Stimulated activated CD8-positive, alpha-beta memory T cell treated with anti-CD3 and anti-CD28 coated beads, Interleukin-12 subunit alpha, Interleukin-12 subunit beta, amount 100 ng/mL, for 24 hours (primary cell): ENCODE data around the gene CNOT1.
A peak's percentile ranks its signal among the peaks of the same experiment; 100 is the strongest.
"Not testable (repeated sequence)": the region's sequence is repeated elsewhere in the genome, so short reads cannot be mapped to it uniquely, and the experiment has no call there.

Experiments used
- DNase-seq: peaks from one replicate; pipeline ENCODE4 v3.0.0-alpha.2; 2020; ENCODE audit errors: extremely low read depth

Gene CNOT1

GRCh38 chr16:58638148-58639036 is 8.8 kb upstream of the CNOT1 start:
- DNase-seq: no peak

- DNase-seq: not testable (repeated sequence)
Measured at GRCh38 chr16:58637021-58637420, 7.4 kb upstream of the CNOT1 start.

DNA sequence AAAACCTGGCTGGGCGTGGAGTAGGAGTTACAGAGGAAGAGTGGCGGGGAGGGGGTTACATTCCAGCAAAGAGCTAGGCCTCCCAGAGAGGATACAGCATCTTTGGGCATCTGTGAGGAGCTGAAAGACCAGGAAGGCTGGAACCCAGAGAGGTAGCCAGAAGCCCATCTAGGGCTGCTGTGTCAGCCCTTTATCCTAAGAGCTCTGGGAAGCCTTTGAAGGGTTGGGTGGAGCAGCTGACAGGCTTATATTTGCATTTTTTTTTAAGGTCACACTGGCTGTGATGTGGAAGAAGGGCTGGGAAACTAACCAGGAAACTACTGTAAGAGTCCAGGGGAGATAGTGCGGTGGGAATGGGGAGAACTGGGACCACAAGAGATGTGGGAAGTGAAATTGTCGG is 6.8 kb upstream of the CNOT1 start:
- DNase-seq: no peak

GRCh38 chr16:58635502-58635901 is 5.9 kb upstream of the CNOT1 start:
- DNase-seq: no peak

GRCh38 chr16:58634265-58634802 is 4.7 kb upstream of the CNOT1 start:
- DNase-seq: no peak

DNA sequence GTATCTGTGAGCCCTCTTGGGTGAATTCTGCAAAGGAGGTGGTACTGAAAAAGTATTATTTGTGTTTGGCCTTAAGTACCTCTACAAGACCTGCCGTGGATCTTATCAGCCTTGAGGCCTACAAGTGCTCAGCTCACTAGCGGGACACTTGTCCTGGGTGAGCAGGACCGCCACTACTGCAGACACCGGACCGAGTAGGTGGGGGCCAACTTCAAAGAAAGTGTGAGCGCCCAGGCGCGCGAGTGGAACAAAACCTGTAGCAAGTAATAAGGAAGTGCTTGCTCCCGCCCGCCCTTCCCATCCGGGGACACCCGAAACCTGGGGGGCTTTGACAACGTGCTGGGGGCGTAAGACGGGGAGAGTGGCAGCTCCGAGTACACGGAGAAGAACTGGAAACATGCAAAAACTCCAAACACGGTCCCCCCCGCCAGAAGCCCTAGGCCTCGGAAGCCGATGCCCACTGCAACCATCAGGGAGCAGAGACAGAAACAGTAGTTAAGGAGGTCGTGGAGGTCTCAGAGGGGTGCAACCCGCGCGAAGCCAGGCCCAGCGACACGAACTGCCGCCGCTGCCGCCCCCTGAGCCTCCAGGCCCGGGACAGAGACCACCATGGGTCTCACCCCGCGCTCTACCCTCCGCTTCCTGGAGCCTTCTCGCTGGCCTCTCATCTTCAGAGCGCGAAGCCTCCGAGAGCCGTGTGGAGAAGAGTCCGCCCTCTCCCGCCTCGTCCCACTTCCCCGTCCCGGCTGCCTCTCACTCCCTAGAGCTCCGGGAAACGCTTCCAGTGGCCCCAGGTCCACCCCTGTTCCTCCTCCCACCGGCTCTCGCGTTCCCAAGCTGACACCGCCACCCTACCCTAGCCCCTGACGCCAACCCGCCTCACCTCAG is 537 bp downstream of the CNOT1 start:
- DNase-seq: peak; percentile 22

- DNase-seq: no peak
Measured at GRCh38 chr16:58624209-58624608, 5.4 kb downstream of the CNOT1 start.

GRCh38 chr16:58620396-58620795 is 9.2 kb downstream of the CNOT1 start:
- no peak for DNase-seq

DNA sequence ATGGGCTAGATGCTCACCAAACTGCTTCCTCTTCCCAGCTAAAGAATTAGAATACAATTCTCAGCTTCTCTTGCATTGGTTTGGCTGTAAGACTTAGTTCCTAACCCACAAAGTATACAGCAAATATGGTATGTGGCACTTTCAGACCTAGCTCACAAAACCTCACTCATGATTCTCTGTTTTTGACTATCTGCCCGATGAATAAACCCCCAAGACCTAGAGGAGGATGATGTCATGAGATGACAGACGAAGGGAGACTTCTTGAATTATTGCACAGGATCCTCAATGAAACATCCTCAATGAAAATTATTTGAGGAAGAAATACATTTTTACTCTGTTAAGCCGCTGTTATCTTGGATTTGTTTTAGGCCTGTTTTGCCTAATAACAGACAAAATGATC is 14.3 kb downstream of the CNOT1 start:
- no peak for DNase-seq

DNA sequence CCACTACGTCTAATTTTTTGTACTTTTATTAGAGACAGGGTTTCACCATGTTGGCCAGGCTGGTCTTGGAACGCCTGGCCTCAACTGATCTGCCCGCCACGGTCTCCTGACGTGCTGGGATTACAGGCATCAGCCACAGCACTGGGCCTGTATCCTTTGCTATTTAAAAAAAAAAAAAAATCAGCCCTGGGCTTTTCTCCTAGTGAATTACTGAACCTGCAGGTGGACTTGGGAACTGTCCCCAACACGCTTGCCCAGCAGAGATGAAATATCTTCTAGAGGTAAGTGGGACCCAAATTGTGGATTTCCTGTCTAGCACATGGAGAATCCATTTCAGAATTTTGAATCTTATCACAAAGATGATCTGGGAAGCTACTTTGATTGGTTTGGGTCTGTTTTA is 14.8 kb downstream of the CNOT1 start:
- no peak for DNase-seq

GRCh38 chr16:58614212-58614611 is 15.4 kb downstream of the CNOT1 start:
- DNase-seq: no peak

DNA sequence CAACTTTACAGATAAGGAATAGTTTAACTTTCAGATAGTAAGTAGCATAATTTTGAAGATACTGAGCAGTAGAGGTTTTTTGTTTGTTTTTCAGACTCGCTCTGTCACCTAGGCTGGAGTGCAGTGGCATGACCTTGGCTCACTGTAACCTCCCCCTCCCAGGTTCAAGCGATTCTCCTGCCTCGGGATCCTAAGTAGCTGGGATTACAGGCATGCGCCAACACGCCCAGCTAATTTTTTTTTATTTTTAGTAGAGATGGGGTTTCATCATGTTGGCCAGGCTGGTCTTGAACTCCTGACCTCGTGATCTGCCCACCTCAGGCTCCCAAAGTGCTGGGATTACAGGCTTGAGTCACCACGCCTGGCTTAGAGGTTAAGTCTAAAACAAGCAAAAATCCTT is 16.7 kb downstream of the CNOT1 start:
- not testable (repeated sequence) for DNase-seq

GRCh38 chr16:58608601-58609136 is 21.0 kb downstream of the CNOT1 start:
- no peak for DNase-seq

DNA sequence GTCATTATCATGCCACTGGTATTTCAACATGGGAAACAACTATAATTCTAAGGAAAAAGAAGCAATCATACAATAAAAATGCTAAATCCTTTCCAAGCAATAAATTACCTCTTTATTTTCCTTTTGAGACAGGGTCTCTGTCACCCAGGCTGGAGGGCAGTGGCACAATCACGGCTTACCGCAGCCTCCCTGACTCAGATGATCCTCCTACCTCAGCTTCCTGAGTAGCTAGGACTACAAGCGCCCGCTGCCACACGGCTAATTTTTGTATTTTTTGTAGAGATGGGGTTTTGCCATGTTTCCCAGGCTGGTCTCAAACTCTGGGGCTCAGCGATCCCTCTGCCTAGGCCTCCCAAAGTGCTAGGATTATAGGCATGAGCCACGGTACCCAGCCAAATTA is 24.1 kb downstream of the CNOT1 start:
- no peak for DNase-seq

- no peak for DNase-seq
Measured at GRCh38 chr16:58591083-58591482, 38.5 kb downstream of the CNOT1 start.

GRCh38 chr16:58589326-58589905 is 40.2 kb downstream of the CNOT1 start:
- DNase-seq: no peak

- DNase-seq: no peak
Measured at GRCh38 chr16:58588406-58588805, 41.2 kb downstream of the CNOT1 start.

- DNase-seq: no peak
Measured at GRCh38 chr16:58586340-58587030, 43.1 kb downstream of the CNOT1 start.

GRCh38 chr16:58584831-58585505 is 44.7 kb downstream of the CNOT1 start:
- DNase-seq: no peak

DNA sequence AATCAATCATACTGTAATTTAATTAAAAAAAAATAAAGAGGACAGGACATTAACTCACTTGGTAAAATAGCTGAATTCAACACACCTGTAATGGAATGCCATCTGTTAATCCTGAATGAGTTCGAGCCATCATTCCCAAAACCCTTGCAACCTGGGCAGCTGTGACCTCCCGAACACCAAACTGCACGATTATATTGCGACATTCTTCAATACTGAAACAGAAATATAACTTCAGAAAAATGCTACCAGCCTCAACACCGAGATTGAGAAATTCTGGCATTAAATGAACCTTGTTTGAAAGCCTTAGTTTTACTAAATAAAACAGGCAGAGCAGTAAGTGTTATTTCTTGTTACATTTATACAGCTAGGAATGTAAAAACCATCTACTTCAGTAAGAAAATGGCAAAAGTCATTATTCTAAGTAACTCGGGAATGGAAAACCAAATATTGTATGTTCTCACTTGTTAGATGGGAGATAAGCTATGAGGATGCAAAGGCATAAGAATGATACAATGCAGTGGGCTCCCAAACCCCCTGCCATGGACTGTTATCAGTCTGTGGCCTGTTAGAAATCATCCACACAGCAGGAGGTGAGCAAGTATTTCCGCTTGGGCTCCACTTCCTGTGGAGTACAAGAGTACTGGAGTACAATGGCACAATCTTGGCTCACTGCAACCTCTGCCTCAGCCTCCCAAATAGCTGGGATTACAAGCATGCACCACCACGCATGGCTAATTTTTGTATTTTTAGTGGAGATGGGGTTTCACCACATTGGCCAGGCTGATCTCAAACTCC is 46.5 kb downstream of the CNOT1 start:
- no peak for DNase-seq
